Limb (tissue), 2 donors: ENCODE data around the gene ST6GAL1.
A peak's percentile ranks its signal among the peaks of the same experiment; 100 is the strongest.
"Not testable (repeated sequence)": the region's sequence is repeated elsewhere in the genome, so short reads cannot be mapped to it uniquely, and the experiment has no call there.

Source experiments
- DNase-seq, 2 donors: peaks; one replicate each; pipeline ENCODE4 v3.0.0-alpha.2; 2016; ENCODE audit errors: extremely low spot score in 2 of 2

ST6GAL1 gene

DNA sequence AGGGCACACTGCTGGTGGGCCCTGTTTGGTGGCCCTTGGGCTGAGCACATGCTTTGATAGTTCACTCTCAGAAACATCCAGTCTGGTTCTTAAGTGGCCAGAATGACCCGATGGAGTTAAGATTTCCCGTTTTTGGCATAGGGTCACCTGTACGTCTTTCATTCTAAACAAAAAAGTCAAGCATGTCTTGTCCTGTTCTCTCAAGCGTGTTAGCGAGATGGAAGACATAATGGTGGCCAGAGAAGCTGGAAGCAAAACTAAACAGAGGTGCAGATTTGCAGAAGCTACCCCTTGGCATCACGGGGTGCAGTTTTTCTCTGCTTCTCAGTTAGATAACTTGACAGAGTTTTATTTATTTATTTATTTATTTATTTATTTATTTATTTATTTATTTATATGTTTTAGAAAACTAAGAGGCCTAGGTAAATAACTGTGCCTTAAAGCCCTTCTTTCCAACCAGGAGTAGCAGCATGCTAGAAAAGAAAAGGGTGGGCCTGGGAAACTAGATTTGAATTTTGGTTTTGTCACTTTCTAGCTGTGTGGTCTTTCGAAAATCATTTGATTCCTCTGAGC lies 63.0 kb downstream of the ST6GAL1 start:
- no peak for DNase-seq

DNA sequence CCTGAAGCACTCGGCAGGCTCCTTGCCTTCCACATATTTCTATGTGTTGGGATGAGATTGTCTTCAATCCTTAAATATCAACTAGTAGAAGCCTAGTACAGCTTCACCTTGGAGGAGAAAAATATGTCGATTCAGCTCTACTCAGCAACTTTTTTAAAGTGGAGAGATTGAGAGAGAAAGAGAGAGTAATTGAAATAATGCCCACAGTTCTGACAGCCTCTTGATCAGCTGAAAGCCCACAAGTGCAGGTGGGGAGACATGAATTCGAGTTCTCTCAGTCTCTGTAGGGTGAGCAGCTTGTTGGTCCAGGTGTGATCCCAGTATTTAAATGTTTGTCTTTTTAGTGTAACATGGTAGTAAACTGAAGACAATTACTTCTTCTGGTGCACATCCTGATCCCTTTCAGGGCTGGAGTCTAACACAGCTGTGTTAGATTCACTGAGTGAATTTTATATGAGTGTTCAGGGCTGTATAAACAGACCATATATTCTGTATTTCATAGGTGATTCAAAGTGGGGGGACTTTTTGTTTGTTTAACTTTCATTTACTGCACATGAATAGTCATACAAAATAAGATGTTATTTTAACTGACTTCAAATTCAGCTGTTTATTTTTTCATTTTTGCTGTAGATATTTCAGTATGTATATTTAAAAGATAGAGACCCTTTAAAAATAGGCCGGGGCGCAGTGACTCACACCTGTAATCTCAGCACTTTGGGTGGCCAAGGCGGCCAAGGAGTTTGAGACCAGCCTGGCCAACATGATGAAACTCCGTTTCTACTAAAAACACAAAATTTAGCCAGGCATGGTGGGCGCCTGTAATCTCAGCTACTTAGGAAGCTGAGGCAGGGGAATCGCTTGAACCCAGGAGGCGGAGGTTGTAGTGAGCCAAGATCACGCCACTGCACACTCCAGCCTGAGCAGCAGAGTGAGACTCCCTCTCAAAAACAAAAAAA lies 64.0 kb downstream of the ST6GAL1 start:
- DNase-seq = no peak

DNA sequence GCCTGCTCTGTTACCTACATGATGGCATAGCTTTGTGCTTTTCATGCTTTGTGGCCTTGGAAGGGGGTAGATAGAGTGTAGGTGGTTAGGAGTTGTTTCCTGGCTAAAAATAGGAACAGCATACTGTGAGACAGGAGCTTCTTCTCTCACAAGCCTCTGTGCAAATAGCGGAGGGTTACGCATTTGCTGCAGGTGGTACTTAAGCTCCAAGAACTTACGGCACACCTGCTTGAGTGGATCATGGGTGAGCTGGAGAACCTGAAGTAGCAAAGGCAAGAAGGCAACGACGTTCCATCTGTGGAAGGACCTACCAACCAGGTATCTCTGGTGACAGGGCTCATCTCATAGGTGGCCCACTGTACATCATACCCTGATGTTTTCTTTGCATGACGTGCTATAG lies 66.0 kb downstream of the ST6GAL1 start:
- DNase-seq = no peak

DNA sequence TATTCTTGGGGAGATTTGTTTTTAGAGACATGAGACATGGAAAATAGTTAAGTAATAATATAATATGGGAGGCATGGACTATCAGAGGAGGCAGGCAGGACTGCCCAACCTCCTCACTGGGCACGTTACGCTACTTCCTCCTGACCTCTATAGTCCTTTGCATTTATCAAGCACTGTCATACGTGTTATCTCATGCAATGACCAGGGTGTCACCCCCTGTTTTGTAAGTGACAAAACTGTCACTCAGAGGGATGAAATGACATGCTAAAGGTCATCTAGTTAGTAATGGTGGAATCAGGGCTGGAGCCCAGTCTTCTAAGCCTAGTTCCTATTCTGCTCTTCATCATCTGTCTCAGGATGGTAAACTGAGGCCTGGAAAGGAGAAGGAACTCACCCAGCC lies 66.7 kb downstream of the ST6GAL1 start:
- no peak for DNase-seq

DNA sequence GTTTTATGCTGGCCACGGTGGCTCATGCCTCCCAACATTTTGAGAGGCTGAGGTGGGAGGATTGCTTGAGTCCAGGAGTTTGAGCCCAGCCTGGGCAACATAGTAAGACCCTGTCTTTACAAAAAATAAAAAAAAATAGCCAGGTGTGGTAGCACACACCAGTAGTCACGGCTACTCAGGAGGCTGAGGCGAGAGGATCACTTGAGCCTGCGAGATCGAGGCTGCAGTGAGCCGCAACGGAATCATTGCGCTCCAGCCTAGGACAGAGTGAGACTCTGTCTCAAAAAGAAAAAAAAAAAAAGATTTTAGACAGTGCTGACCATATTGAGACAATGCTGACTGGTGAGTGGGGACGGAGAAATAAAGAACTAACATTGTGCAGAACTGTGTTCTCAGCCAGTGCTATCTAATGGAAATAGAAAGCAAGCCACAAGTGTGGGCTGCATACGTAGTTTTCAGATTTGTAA lies 67.2 kb downstream of the ST6GAL1 start:
- no peak for DNase-seq

DNA sequence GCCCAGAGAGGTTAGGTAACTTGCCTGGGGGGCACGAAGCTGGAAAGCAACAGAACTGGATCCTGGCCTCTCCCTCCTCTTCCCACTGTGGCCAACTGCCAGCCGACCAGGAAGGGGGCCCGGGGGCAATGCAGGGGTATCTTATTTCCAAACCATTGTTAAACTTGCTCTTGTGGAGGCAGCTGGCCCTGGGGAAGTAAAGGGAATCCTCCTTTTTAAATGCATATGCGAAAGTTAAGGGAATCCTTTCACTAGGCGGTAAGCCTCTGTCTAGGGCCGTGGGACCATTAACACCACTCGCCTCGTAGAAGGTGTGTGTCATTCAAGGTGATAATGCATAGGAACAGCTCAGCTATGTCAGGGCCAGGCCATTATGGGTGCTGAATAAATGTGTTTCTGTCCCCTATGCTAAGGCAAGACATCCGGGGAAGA lies 68.6 kb downstream of the ST6GAL1 start:
- peak in 1 of 2 donors; percentile 43 for DNase-seq

DNA sequence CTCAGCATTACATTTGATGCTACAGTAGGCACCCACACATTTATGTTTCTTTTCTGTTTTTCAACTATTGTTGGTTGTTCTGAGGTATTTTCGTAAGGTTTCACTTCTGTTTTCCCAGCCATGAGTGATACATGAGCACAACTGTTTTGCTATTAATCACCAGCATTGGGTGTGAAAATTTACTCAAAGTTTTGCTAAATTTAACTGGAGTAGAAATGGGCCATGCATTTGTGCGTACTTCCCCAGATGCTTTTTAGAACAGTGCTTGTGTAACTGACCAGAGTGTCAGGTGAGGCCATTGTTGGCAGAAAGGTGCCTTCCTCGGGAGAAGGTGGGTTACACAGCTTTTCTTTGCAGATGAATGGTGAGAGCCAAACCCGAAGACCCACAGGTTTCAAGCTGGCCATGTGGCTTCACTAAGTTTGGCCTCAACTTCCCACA lies 70.4 kb downstream of the ST6GAL1 start:
- no peak for DNase-seq

DNA sequence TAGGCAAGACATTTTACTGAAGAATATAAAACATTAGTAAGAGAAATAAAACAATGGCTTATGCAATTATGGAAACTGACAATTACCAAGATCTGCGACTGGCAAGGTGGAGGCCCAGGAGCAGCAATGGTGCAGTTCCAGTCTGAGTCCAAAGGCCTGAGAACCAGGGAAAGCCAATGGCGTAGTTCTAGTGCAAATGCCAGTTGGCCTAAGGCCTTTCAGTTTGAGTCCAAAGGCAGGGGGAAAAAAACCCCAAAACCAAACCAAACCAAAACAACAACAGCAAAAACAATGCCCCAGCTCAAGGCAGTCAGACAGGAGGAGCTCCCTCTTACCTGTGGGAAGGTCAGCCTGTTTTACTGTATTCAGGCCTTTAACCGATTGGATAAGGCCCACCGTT lies 72.6 kb downstream of the ST6GAL1 start:
- no peak for DNase-seq

DNA sequence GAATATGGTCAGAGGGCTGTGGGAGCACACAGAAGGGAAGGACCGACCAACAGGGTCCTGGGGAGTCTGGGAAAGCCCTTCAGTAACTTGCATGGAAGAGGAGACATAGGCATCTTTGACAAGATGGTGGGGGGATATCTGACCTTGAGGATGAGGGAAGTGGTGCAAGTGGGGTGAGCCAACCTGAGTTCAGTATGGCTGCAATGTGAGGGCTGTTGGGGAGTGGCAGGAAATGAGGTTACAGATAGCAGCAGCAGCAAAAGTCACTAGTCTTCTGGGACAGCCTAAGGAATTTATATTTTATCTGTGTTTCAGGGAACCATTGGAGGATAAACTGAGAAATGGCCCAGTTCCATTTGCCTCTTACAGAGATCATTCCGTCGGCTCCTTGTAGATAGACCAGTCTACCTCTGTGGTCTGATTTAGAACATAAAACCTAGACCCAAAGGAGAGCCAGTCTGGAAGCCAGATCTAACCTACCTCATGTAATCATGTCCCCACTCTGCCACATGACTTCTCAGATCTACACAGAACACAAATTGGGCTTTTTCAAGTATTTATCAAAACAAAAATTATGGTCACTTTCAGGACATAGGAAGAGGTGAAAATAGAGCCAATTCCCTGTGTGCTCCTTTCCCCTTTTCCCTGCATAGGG lies 75.6 kb downstream of the ST6GAL1 start:
- DNase-seq = no peak

DNA sequence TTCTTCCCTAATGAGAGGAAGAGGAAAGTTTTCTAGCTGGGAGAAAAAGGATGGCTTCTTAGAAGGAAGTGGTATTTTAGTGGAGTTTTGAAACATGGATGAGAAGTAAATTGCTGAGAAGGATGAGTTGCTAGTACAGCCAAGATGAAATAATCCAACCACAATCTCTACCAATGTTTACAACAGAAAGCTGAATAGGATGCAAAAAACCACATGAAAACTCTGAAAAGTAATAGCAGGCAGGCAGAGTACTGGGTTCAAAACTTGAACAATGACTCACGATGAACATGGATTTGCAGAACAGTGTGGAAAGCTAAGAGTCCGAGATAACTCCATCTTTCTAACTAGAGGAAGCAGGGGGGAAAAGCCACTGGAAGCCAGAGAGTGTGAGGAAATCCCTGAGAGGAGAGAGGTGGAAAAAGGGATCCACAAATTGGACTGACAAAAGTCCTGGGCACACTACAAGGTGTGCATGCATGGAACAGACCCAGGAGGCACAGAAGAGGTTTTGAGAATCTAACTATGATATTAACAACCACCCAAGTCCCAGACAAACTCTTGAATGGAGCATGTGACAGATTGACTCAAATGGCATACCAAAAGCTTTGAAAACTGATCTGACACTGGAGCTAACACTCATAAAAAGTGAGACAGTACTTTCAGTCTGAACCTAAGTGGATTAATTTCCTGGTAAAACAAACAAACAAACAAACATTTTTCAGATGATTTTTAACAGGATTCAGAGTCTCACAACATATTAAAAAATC lies 76.7 kb downstream of the ST6GAL1 start:
- DNase-seq = no peak

DNA sequence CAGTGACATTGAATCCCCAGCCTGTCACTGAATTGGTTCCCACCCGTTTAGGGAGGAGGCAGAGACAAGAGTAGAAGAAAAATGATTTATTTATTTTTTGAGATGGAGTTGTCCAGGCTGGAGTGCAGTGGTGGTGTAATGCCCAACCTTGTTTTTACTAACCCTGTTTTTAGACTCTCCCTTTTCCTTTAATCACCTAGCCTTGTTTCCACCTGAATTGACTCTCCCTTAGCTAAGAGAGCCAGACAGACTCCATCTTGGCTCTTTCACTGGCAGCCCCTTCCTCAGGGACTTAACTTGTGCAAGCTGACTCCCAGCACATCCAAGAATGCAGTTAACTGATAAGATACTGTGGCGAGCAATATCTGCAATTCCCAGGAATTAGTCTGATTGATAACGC lies 80.1 kb downstream of the ST6GAL1 start:
- DNase-seq = not testable (repeated sequence)

DNA sequence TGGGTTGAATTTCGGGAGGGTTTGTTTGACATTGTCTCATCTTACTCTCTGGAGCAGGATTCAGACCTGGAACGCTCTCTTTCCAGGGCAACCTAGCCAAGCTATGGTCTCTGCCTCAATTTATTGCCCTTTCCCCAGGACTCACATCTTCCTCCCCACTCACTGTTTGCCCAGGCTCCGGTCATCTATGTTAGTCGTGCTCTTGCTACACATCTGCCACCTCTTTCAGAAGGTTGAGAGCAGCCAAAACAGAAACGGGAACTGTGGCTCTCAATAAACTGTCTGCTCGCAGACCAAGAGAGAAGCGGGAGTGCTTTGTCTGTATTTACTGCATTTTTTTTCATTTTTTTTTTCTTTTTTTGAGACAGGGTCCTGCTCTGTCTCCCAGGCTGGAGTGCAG lies 81.6 kb downstream of the ST6GAL1 start:
- DNase-seq = no peak

DNA sequence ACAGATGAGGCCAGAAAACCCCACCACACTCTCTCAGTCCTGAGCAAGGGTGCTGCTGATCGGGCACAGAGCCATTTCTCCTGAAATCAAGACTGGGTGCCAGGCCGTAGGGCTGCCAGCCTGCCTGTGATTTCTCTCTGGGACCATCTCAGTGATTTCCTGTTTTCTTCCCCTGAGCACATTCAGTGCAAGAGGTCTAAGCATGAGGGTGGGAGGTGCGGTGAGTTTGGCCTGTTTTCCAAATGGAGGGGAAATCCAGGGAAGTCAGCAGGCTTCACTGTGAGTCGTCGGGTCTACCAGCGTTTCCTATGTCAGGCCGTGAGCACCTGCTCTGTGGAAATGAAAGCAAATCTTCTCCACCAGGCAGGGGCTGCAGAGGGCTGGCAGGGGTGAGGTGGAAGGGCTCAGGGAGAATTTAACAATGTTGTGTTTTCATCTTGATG lies 82.3 kb downstream of the ST6GAL1 start:
- no peak for DNase-seq

DNA sequence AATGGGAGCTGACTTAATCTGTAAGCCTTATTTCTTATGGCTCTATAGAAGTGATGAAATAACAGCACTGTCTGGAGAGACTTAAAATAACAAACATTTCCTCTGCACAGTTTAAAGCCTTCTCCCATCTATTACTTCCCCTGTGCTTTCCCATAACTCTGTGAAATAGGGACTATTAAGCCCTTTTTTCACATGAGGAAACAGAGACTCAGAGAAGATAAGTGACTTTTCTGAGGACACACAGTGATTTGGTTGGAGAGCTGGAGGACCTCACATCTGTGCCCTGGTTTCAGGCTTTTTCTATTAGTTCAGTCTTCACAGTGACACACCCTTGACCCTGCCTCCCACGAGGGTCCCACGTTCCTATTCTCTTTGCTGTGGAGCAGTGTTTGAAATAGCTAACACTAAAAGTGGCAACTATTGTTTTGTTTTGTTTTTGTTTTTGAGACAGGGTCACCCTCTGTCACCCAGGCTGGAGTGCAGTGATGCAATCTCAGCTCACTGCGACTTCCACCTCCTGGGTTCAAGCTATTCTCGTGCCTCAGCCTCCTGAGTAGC lies 82.9 kb downstream of the ST6GAL1 start:
- no peak for DNase-seq

DNA sequence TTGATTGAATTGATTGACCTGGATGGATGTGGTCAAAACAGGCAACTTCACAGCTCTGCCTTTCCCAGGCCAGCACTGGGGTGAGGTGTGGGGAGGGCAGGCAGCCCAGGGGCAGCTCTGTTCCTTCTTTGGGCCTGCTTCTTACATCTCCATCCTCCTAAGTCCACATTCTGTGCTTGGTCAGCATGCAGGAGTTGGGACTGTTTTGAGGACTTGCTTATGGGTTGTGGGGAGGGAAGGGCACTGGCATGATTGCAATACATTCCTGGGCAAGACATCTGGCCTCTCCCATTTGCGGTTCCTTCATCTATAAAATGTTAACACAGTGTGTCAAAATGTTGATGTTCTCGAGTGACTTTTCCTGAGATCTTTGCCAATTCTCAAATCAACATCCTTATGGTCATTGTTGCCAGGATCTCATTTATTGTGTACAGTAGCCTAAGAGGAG lies 84.1 kb downstream of the ST6GAL1 start:
- DNase-seq = no peak

DNA sequence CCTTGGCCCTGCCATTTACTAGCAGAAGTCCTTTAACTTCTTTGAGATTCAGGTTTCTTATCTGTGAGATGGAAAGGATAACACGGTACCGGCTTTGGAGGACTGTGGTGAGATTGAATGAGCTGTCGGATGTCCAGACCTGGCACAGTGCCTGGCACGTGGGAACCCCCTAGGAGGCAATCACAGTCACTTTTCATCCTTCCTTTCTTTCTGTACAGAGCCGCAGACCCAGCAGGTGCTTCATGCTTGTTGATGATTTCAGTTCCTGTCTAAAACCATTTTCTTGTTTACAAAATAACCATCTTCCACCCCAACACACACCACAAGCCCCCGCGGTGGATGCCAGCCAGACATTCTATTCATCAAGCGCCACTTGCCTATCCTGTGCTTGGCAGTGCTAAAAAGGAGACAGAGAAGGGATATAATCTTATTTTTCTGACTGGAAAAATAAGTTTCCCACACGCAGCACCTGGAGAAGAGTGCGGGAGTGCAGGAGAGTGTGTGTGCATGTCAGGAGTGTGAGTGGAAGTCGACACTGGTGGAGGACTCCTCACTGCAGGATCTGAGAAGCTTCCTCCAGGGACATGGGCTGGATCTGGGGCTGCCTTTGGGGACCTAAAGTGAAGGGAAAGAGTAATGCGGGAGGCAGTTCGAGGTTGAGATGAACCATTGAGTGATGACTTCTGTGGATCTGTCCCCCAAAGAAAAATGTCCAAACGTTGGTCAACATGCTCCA lies 85.7 kb downstream of the ST6GAL1 start:
- DNase-seq = no peak

DNA sequence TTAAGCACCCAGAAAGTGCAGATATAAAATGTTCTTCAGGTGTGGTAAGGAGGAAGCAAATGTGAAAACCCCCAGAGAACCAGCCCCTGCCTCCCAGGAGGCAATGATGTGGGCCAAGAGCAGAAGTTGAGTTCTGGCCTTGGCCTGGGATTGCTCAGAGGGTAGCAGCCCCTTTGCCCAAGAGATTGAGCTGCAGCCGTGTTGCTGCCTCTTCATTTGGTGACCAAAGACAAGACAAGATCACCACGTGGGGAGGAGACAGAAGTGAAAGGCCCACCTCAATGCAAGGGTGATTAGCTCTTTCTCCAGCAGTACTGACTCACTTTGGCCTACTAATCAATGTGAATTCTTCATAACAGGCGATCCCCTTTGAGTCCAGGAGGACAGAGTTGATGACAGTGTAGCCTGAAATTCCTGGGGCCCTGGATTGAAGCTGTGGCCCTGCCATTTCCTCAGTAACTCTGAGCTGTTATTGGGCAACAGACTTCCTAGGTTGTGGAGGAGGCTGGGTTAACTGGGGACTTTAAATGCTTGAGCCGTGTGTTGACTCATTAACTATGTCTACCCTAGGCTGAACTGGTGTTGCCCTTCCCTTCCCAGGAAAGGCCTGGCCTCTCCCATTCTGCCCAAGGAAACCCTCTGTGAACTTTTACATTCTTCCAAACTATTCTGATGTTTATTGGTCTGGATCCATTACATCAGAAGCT lies 86.5 kb downstream of the ST6GAL1 start:
- no peak for DNase-seq

DNA sequence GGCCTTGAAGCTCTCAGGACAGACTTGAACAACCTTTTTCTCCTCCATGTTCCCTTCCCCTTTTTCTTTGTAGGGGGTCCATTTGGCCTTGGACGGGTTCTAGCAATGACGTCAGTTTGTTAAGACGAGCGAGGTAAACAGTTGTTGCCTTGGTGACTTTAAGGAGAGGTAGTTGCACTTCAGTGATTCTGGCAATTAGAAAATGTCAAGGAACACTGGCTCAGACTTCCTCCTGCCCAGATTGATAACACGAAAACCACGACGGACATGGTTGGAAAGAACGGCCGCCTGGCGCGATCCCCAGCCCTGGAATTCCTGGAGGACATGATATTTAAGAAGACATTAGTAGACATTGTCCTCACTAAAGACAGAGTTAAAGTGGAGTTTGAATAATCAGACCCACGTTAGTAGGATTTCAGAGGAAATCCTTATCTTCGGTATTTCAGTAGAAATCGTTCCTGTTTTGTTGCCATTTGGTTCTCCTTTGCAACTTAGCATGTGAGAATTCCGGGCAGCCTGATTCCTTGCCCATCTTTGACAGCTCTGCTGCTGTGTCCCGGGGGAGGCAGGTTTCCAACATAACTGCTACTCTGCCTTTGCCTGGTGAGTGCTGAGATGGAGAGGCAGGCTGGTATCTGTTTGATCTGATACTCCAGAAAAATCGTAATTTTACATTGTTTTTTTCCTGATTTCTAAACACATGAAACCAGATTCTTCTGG lies 87.3 kb downstream of the ST6GAL1 start:
- no peak for DNase-seq

DNA sequence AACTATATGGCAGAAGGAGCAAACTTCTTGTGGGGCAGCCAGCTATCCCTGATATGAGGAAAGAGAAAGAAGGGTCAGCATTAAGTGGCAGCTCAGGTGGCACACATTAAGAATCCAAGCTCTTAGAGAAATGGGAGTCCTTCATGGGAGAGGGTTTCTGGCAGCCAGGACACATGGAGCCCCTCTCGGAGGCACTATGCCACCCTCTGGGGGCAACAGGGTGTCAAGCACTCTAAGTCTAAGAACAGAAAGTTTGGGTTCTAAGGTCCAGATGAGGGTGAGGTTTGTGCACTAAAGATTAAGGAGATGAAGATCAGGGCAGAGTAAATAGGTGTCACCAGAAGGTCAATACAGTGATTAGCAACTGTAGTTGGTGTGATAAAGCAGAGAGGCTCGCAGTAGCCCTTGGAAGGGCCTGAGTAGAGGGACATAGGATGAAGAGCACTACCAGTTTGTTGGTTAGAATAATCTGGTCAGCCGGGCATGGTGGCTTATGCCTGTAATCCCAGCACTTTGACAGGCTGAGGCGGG lies 89.3 kb downstream of the ST6GAL1 start:
- DNase-seq = no peak
